Stimulated activated CD4-positive, alpha-beta T cell treated with anti-CD3 and anti-CD28 coated beads, Interleukin-4, amount 100 ng/mL, for 1 hour (primary cell): Measurements from ENCODE around the gene SLC6A8.
"Not testable (repeated sequence)": the region's sequence is repeated elsewhere in the genome, so short reads cannot be mapped to it uniquely, and the experiment has no call there.

ENCODE experiments used
- DNase-seq: peaks from one replicate; pipeline ENCODE4 v3.0.0-alpha.2; 2020

SLC6A8 gene

GRCh38 chrX:153733651-153734240 is 46.0 kb downstream of the SLC6A8 start:
- no peak for DNase-seq

GRCh38 chrX:153734871-153735270 is 47.1 kb downstream of the SLC6A8 start:
- no peak for DNase-seq

- DNase-seq = no peak
These were observed 47.5 kb downstream of the SLC6A8 start for GRCh38 chrX:153735274-153735673.

- no peak for DNase-seq
These were observed 48.5 kb downstream of the SLC6A8 start for GRCh38 chrX:153736071-153736820.

GRCh38 chrX:153736871-153737441 is 49.2 kb downstream of the SLC6A8 start:
- DNase-seq = no peak

GRCh38 chrX:153738056-153738605 is 50.4 kb downstream of the SLC6A8 start:
- DNase-seq = no peak

- DNase-seq = peak; percentile 19
These were observed 52.2 kb downstream of the SLC6A8 start for GRCh38 chrX:153739754-153740486.

- no peak for DNase-seq
These were observed 53.0 kb downstream of the SLC6A8 start for GRCh38 chrX:153740631-153741222.

GRCh38 chrX:153741446-153741845 is 53.7 kb downstream of the SLC6A8 start:
- DNase-seq = no peak

GRCh38 chrX:153742111-153742510 is 54.4 kb downstream of the SLC6A8 start:
- DNase-seq = not testable (repeated sequence)

- not testable (repeated sequence) for DNase-seq
These were observed 55.2 kb downstream of the SLC6A8 start for GRCh38 chrX:153742796-153743467.

- not testable (repeated sequence) for DNase-seq
These were observed 55.9 kb downstream of the SLC6A8 start for GRCh38 chrX:153743468-153744209.

GRCh38 chrX:153744210-153745066 is 56.7 kb downstream of the SLC6A8 start:
- no peak for DNase-seq

GRCh38 chrX:153745067-153745433 is 57.3 kb downstream of the SLC6A8 start:
- not testable (repeated sequence) for DNase-seq
